ENCODE results near the gene MGAT5B.

The MGAT5B gene

GRCh38 chr17:76833747-76834146 lies 34.5 kb upstream of the MGAT5B start:
- no peak for TF ChIP-seq FOXP2 (optimal IDR thresholded peaks at IDR 0.05; ENCODE audit: borderline replicate concordance, extremely low read depth, extremely low read length, insufficient read depth)
- TF ChIP-seq REST (IDR thresholded peaks at IDR 0.05; ENCODE audit: insufficient read depth in 1 of 2, low read depth in 2 of 2, low read length in 2 of 2): no peak
- TF ChIP-seq SIN3A (IDR thresholded peaks at IDR 0.05; ENCODE audit: borderline replicate concordance, insufficient read depth, low read length): no peak
- TF ChIP-seq POLR2AphosphoS5 (IDR thresholded peaks at IDR 0.05; ENCODE audit: low read depth, low read length): no peak
- no peak for TF ChIP-seq TAF1 (IDR thresholded peaks at IDR 0.05; ENCODE audit: borderline replicate concordance, insufficient read depth, low read length)

- no peak for TF ChIP-seq REST (IDR thresholded peaks at IDR 0.05; ENCODE audit: insufficient read depth in 1 of 2, low read depth in 2 of 2, low read length in 2 of 2)
- no peak for TF ChIP-seq FOXP2 (optimal IDR thresholded peaks at IDR 0.05; ENCODE audit: borderline replicate concordance, extremely low read depth, extremely low read length, insufficient read depth)
- no peak for TF ChIP-seq TAF1 (IDR thresholded peaks at IDR 0.05; ENCODE audit: borderline replicate concordance, insufficient read depth, low read length)
- no peak for TF ChIP-seq POLR2AphosphoS5 (IDR thresholded peaks at IDR 0.05; ENCODE audit: low read depth, low read length)
- TF ChIP-seq SIN3A (IDR thresholded peaks at IDR 0.05; ENCODE audit: borderline replicate concordance, insufficient read depth, low read length): no peak
Observed at GRCh38 chr17:76834870-76835269, 33.3 kb upstream of the MGAT5B start.

GRCh38 chr17:76840443-76840767 lies 27.8 kb upstream of the MGAT5B start:
- TF ChIP-seq POLR2AphosphoS5 (IDR thresholded peaks at IDR 0.05; ENCODE audit: low read depth, low read length) (no peak), TAF1 (IDR thresholded peaks at IDR 0.05; ENCODE audit: borderline replicate concordance, insufficient read depth, low read length) (no peak), REST (IDR thresholded peaks at IDR 0.05; ENCODE audit: insufficient read depth in 1 of 2, low read depth in 2 of 2, low read length in 2 of 2) (no peak), FOXP2 (optimal IDR thresholded peaks at IDR 0.05; ENCODE audit: borderline replicate concordance, extremely low read depth, extremely low read length, insufficient read depth) (no peak), SIN3A (IDR thresholded peaks at IDR 0.05; ENCODE audit: borderline replicate concordance, insufficient read depth, low read length) (no peak)

- TF ChIP-seq REST (IDR thresholded peaks at IDR 0.05; ENCODE audit: insufficient read depth in 1 of 2, low read depth in 2 of 2, low read length in 2 of 2): no peak
- TF ChIP-seq FOXP2 (optimal IDR thresholded peaks at IDR 0.05; ENCODE audit: borderline replicate concordance, extremely low read depth, extremely low read length, insufficient read depth): no peak
- no peak for TF ChIP-seq SIN3A (IDR thresholded peaks at IDR 0.05; ENCODE audit: borderline replicate concordance, insufficient read depth, low read length)
- no peak for TF ChIP-seq TAF1 (IDR thresholded peaks at IDR 0.05; ENCODE audit: borderline replicate concordance, insufficient read depth, low read length)
- TF ChIP-seq POLR2AphosphoS5 (IDR thresholded peaks at IDR 0.05; ENCODE audit: low read depth, low read length): no peak
Observed at GRCh38 chr17:76840884-76841775, 27.1 kb upstream of the MGAT5B start.

Measured in PFSK-1 (cell line).